Endometrial microvascular endothelial cells (primary cell): ENCODE measurements around the gene MDH1. TPM values are rescaled to one million over a fixed set of nuclear protein-coding genes. Genes with fewer than 3 reads are reported as not detected.

Source experiments
- total RNA-seq: library from RNA; depleted of rRNA; stranded (reverse); fragments of >200 nt; gene quantifications from one replicate; pipeline ENCODE4 v1.2.3, GENCODE V29; 2015; ENCODE audit errors: inconsistent ontology term

The MDH1 gene
- total RNA-seq, 1 donor from 2014 or later = 151 TPM

Other genes with a start within 250 kb of the MDH1 start
- 3.2 TPM for gene WDPCP, start 486 bp upstream of the MDH1 start, total RNA-seq